MCF 10A (cell line): Measurements from ENCODE around the gene SPTAN1. TPM values are rescaled to one million over a fixed set of nuclear protein-coding genes. Genes with fewer than 3 reads are reported as not detected.
A peak's percentile ranks its signal among the peaks of the same experiment; 100 is the strongest.
"Not testable (repeated sequence)": the region's sequence is repeated elsewhere in the genome, so short reads cannot be mapped to it uniquely, and the experiment has no call there.

Experiments used
- Bru-seq: library from RNA; stranded (reverse); fragments of 400-500 nt; gene quantifications from one replicate; lab custom pipeline; 2021; lab: Mats Ljungman, UMichigan
- BruChase-seq, 2 experiments: library from RNA; stranded (reverse); fragments of 400-500 nt; gene quantifications; one replicate each; lab custom pipeline; 2021; lab: Mats Ljungman, UMichigan
- BruUV-seq: library from RNA; stranded (reverse); fragments of 400-500 nt; replicated peaks from 2 replicates; lab custom pipeline; 2021; lab: Mats Ljungman, UMichigan
- CTCF ChIA-PET: fragments of 300-600 bp; sonication (Branson Sonifier 250); formaldehyde crosslinking; extraction: SDS; loops from one replicate; lab custom pipeline; 2021; ENCODE audit warnings: antibody characterized with exemption, inconsistent platforms; lab: Yijun Ruan, JAX
- POLR2A ChIA-PET: fragments of 300-600, 350-650 bp; sonication (Branson Sonifier 250); formaldehyde crosslinking; extraction: SDS; loops from one replicate; lab custom pipeline; 2020; ENCODE audit warnings: antibody characterized with exemption, inconsistent platforms; lab: Yijun Ruan, JAX
- DNase-seq: peaks from one replicate; pipeline ENCODE4 v3.0.0-alpha.2; 2018; ENCODE audit not compliant: unreplicated experiment
- H3K27ac Mint-ChIP-seq: one replicate; pipeline ENCODE4 v1.8.0; 2022; ENCODE audit warnings: mild to moderate bottlenecking, low read depth, mixed read lengths; ENCODE audit not compliant: unreplicated experiment
- H3K27me3 Mint-ChIP-seq: one replicate; pipeline ENCODE4 v1.8.0; 2022; ENCODE audit warnings: mixed read lengths; ENCODE audit not compliant: insufficient read depth, unreplicated experiment
- H3K36me3 Mint-ChIP-seq: one replicate; pipeline ENCODE4 v1.8.0; 2022; ENCODE audit warnings: mild to moderate bottlenecking, moderate library complexity, mixed read lengths; ENCODE audit not compliant: insufficient read depth, unreplicated experiment
- H3K4me1 Mint-ChIP-seq: one replicate; pipeline ENCODE4 v1.8.0; 2022; ENCODE audit warnings: mixed read lengths; ENCODE audit not compliant: insufficient read depth, unreplicated experiment
- H3K4me3 Mint-ChIP-seq: one replicate; pipeline ENCODE4 v1.8.0; 2022; ENCODE audit warnings: mild to moderate bottlenecking, moderate library complexity, mixed read lengths; ENCODE audit not compliant: unreplicated experiment
- H3K9me3 Mint-ChIP-seq: one replicate; pipeline ENCODE4 v1.8.0; 2022; ENCODE audit warnings: mixed read lengths; ENCODE audit not compliant: unreplicated experiment
- CTCF ChIP-seq: fragments of 200-600 bp; IDR thresholded peaks from one replicate; pipeline ENCODE4 v1.8.0; 2022; ENCODE audit warnings: antibody characterized with exemption, mild to moderate bottlenecking; ENCODE audit not compliant: unreplicated experiment
- intact Hi-C: fragments of 100-400 bp; cut with micrococcal nuclease; formaldehyde crosslinking; loops from 2 replicates; pipeline ENCODE4 v1.14.1; 2022
- long read RNA-seq: library from polyadenylated mRNA; stranded (forward); transcript quantifications from one replicate; pipeline ENCODE4 v2.0.0, GENCODE V29; 2022
- total RNA-seq: library from RNA; stranded (reverse); gene quantifications from 2 replicates; pipeline ENCODE4 v1.2.3, GENCODE V29; 2022

The SPTAN1 gene
- total RNA-seq (254 and 280 TPM in 2 replicates), Bru-seq, nascent RNA (percentile 80 among the genes with signal in this experiment), BruChase-seq, experiment 1, labeled RNA remaining after a 6-hour chase (percentile 94 among the genes with signal in this experiment), BruChase-seq, experiment 2, labeled RNA remaining after a 2-hour chase (percentile 90 among the genes with signal in this experiment)
- long read RNA-seq, full-length matches to known transcripts: 26 of 125 reads
- long read RNA-seq, partial matches to known transcripts: 83 of 125 reads
- long read RNA-seq, other reads (novel, unspliced or antisense): 16 of 125 reads

DNA sequence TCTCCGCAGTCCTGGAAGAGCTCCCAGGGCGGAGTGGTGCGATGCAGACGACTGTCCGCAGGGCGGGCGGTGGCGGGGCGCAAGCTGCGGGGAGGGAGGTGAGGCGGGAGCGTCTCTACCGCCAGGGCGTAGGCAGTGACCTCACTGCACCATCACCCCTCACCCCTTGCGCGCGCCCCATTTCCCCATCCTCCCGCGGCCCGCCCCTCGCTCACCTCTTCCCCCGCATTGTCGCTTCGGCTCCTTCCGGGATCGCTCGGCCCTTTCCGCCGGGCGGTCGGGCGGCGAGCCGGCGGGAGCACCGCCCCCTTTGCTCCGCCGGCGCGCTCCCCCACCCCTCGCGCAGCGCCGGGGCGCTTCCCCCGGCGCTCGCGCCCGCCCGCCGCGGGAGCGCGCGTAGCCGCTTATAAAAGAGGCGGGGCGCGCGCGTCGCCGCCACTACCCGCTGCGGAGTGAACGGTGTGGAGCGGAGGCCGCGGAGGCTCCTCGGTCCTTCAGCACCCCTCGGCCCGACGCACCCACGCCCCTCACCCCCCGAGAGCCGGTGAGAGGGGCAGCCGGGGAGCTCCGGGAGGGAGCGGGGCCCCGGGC, at the start of gene SPTAN1:
TSS of gene SPTAN1 (plus strand) at position 435 of the 591 bp plus-strand sequence. CDS start 14,154 bp downstream, outside the sequence.
- Mint-ChIP-seq H3K4me3 (no peak within 1 kb of the TSS), H3K9me3 (no peaks in the 10 kb centered on the region), H3K27ac (peak within 1 kb of the TSS; percentile 90), H3K36me3 (peaks cover 5% of the 10 kb centered on the region), H3K4me1 (peaks cover 17% of the 10 kb centered on the region), H3K27me3 (no peaks in the 10 kb centered on the region)
- no peak for TF ChIP-seq CTCF
- DNase-seq: peak; percentile 86
- POLR2A ChIA-PET: interaction anchor here (0.6 to 7.6 kb wide), 30 partner anchors 7 to 1318 kb away, joined by 3 to 85 read pairs (median 5); partner anchors contain the start of genes DYNC2I2, ENDOG, GLE1 and ODF2
- intact Hi-C loops: loop anchor here (5.0 to 10.0 kb wide), 2 partner anchors 95 to 1073 kb away; partner anchors contain the start of genes C9orf50, NTMT1 and ODF2
- BruUV-seq: no TSS peak
- CTCF ChIA-PET: interaction anchor here (1.6 kb wide), 1 partner anchor 10 kb away, joined by 4 read pairs; no protein-coding TSS in a partner anchor

GRCh38 chr9:128503415-128503825, 49.0 kb upstream of the SPTAN1 start:
- H3K27ac Mint-ChIP-seq: peak overlapping the region; percentile 31
- H3K27me3 Mint-ChIP-seq, intact Hi-C loops, DNase-seq, H3K9me3 Mint-ChIP-seq, BruUV-seq, H3K4me1 Mint-ChIP-seq: not testable (repeated sequence)
- ChIA-PET CTCF (interaction anchor here (1.2 kb wide), 1 partner anchor 9 kb away, joined by 4 read pairs; no protein-coding TSS in a partner anchor), POLR2A (interaction anchor here (0.5 to 3.2 kb wide), 3 partner anchors 10 to 50 kb away, joined by 3 to 85 read pairs (median 7); partner anchors contain the start of gene SPTAN1)
- peaks cover 39% of the 10 kb centered on the region for H3K36me3 Mint-ChIP-seq
- peak overlapping the region; percentile 89 for H3K4me3 Mint-ChIP-seq

GRCh38 chr9:128503870-128504269, 48.5 kb upstream of the SPTAN1 start:
- Mint-ChIP-seq H3K36me3 (peaks cover 40% of the 10 kb centered on the region), H3K9me3 (no peaks in the 10 kb centered on the region), H3K27ac (peak overlapping the region; percentile 84), H3K4me3 (peak overlapping the region; percentile 89), H3K4me1 (no peaks in the 10 kb centered on the region), H3K27me3 (no peaks in the 10 kb centered on the region)
- no peak for TF ChIP-seq CTCF
- no TSS peak for BruUV-seq
- ChIA-PET CTCF (interaction anchor here (1.2 kb wide), 1 partner anchor 9 kb away, joined by 4 read pairs; no protein-coding TSS in a partner anchor), POLR2A (interaction anchor here (0.5 to 3.2 kb wide), 4 partner anchors 9 to 49 kb away, joined by 3 to 85 read pairs (median 11); partner anchors contain the start of genes ODF2 and SPTAN1)
- no peak for DNase-seq
- intact Hi-C loops: loop anchor here (1.0 to 2.0 kb wide), 2 partner anchors 51 to 142 kb away; no protein-coding TSS in a partner anchor

- peaks cover 44% of the 10 kb centered on the region for H3K36me3 Mint-ChIP-seq
- H3K4me1 Mint-ChIP-seq: no peaks in the 10 kb centered on the region
- H3K4me3 Mint-ChIP-seq: peak within 1 kb of the TSS; percentile 89
- DNase-seq: peak; percentile 93
- BruUV-seq: TSS peak; percentile 42
- ChIA-PET POLR2A (interaction anchor here (0.6 to 3.2 kb wide), 27 partner anchors 8 to 1463 kb away, joined by 3 to 85 read pairs (median 4); partner anchors contain the start of genes KYAT1, LRRC8A, ODF2 and SPTAN1), CTCF (interaction anchor here (0.5 to 1.2 kb wide), 5 partner anchors 10 to 142 kb away, joined by 3 to 5 read pairs (median 3); no protein-coding TSS in a partner anchor)
- no peaks in the 10 kb centered on the region for H3K27me3 Mint-ChIP-seq
- intact Hi-C loops: loop anchor here (1.0 to 2.0 kb wide), 2 partner anchors 50 to 142 kb away; no protein-coding TSS in a partner anchor
- no peaks in the 10 kb centered on the region for H3K9me3 Mint-ChIP-seq
- peak within 1 kb of the TSS; percentile 84 for H3K27ac Mint-ChIP-seq
- TF ChIP-seq CTCF: no peak
These were observed 47.6 kb upstream of the SPTAN1 start, which contains the start of gene GLE1 for GRCh38 chr9:128504485-128505413. Gene GLE1, plus strand, starts transcription at chr9:128504719. Its CDS starts 87 bp downstream, at chr9:128504806.
